Amniotic stem cell (primary cell): ENCODE measurements around the gene CCDC85C.

ENCODE experiments used
- DNase-seq: peaks from one replicate; lab custom pipeline; 2025; lab: John Stamatoyannopoulos, UW

Gene CCDC85C

DNA sequence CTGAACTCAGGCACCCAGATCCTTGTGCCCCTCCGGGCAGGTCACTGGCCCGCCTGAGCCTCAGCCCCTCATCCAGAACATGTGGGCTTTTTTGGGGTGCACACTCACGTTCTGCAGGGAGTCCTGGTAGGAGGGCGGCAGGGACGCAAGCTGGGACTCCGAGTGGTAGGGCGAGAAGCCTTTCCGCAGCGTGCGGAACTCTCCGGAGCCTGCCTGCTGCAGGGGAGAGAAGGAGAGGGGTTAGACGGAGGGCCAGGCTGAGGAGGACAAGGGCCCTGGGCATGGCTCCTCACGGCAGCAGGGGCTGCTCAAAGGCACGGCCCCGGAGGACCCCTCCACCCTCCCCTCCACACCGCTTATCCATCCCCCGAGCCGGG lies 82.0 kb downstream of the CCDC85C start:
- no peak for DNase-seq

- no peak for DNase-seq
Observed at GRCh38 chr14:99521176-99522024, 82.6 kb downstream of the CCDC85C start.

DNA sequence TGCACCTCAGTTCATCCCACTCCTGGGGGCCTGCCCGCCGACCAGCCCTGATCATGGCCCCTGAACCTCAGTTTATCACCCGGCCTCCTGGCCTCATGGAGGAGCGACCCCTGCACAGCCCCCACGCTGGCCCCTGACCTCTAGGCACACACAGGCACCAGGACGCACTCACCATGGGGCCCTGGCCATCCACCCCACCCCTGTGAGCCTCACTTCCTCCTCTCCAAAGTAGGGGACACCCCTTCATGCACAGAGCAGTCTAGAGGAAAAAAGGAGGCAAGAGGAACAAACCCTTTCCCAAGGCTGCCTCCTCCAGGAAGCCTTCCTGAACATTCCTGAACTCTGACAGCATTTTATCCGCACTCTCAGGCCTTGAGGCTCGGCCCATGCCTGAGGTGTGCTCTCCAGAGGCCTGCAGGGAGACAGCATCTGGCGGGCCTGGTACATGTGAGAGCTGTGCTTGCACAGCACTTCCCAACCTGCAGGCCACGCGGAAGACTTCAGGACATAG lies 83.4 kb downstream of the CCDC85C start:
- no peak for DNase-seq

DNA sequence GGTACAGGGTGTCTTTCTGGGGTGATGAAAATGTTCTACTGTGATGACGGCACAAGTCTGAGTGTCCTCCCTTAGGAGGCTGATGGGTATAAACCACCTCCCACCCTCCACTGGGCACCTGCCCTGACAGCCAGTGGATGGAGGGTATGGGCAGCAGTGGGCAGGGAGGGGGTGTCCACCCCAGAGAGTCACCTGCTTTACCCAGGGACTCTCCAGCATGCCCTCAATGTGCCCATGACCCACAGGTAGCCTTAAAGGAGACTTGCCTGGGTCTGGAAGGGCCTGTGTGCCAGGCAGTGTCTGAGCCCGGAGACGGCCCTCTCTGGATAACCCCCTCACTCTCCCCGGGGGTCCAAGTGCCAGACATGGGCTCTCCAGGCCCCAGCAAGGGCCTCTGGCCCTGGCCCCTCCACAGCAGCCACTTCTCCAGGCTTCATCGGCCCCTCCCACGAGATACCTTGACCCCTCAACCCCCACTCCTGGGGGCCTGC lies 84.0 kb downstream of the CCDC85C start:
- no peak for DNase-seq

GRCh38 chr14:99519347-99519881 lies 84.6 kb downstream of the CCDC85C start:
- no peak for DNase-seq

DNA sequence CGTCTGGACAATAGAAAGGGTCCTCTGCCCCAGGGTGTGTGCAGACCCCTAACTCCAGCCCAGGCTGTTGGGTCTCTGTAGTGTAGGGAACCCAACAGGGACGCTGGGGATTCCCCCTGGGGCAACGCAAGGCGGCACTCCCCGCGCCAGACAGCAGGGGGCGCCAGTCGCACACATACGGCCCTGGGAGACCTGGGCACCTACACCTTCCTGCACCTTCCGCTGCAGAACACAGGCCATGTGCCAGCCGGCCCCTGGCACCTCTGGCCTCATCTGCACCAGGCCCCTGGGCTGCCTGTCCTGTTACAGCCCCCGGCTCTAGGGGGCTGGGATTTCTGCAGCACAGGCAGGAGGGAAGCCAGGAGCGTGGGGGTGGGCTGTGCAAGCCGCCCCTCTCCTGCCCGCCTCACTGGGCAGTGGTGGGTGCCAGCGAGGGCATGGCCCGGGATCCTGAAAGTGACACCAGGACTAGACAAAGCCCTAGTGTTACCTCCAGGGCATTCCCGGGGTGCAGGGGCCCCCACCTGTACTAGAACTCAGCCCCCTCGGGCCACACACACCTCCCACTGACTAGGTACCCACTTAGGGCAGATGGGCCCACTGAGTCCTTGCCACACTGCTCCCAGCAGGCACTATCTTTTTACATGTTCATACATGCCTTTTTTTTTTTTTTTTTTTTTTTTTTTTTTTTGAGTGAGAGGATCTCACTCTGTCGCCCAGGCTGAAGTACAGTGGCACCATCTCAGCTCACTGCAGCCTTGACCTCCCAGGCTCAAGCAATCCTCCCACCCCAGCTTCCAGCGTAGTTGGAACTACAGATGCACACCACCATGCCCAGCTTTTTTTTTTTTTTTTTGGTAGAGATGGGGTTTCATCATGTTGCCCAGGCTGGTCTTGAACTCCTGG lies 85.3 kb downstream of the CCDC85C start:
- DNase-seq: no peak

DNA sequence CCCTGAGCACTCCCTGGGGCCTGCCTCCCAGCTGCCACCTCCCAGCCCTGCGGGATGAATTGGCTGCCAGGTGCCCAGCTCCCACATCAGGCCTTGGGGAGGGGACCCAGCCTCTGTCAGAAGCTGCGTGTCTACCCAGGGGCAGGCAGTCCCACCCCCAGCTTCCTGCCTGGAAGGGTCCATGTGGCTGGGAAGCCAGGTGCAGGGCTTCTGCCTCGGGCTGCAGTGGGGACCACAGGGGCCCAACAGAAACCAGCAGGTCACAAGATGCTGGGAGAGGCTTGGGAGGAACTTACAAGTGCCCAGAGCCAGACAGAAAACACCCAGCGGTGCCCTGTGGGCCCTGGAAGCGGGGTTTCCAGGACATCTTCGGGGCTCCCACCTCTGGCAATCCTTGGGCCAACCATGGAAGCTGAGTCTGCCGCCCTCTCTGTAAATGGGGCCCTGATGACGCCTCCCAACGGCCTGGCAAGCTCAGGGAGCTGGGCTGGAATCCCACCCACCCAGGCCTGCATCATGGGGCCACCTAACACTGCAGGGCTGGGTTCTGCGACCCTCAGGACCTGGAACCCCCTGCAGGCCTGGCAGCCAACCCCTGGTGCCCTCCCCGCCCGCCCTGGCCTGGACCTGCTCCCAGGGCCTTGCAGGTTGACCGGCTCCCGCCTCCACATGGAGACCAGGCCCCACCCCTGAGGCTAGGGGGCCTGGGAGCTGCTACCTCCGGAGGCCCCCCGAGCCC lies 86.2 kb downstream of the CCDC85C start:
- no peak for DNase-seq

DNA sequence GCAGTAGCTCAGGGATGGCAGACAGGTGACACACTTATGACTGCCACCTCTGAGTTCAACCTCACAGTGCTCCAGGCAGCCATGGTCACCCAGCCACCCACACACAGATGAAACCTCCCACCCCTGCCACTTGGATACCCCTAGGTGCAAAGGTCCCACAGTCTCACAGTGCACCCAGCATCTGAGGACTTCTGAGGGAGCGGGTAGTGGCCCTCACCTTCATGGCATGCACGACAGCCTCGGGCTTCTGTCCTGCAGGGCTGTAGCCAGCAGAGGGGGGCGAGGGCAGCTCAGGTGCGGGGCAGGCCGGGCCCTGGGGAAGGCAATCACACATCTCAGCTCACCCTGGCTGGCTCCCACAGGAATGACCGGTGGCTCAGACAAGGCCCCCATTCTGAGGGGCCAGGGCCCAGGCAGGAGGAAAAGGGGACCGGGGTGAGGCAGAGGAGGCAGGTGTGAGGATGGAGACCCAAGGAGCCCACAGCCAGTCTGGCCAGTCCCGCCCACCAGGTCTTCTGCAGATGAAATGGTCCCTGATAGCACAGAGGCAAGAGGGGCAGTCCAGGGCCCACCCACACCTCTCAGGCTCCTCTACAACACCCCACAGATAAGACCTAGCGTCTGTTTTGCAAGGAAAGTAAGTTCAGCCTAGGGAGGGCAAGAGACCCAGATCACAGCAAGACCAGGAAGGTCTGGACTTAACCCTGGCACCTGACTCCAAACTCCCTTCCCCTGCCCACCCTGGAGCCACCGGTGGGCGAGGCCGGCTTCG lies 87.0 kb downstream of the CCDC85C start:
- no peak for DNase-seq

- no peak for DNase-seq
Observed at GRCh38 chr14:99516156-99516870, 87.7 kb downstream of the CCDC85C start.

DNA sequence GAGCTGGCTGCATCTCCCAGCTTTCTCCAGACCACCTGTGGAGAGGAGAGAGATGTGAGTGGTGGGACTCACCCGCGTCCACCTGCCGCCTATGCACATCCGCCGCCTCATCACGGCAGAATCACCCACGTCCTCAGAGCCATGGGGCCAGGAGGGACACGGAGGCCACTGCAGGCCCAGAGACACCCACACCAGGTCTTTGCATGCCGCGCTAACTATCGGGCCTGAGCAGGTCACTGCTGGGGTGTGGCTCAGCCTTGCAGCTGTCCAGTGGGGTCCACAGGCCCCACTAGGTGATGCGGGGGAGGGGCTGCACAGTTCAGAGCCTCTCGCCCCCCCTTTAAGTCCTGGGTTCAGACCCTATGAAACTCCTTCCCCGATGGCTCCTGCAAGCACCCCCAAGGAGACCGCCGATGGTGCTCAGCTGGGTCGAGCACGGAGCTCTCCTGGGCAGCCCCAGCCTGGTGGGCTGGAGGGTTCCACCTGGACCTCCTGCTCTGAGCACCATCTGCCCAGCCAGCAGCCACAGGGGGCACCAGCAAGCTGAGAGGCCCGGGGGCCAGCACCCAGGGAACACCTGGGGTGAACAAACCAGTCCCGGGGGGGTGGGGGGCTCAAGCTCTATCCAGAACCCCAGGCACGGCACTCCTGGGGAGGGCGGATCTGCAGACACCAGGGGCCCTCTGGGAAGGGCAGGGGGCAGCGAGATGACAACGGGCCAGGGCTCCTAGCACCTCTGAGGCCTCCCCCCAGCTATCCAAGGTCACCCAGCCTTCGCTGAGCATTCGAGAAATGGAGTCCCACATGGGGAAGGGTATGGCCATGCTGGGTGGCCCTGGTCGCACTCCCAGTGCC lies 88.5 kb downstream of the CCDC85C start:
- DNase-seq: no peak

DNA sequence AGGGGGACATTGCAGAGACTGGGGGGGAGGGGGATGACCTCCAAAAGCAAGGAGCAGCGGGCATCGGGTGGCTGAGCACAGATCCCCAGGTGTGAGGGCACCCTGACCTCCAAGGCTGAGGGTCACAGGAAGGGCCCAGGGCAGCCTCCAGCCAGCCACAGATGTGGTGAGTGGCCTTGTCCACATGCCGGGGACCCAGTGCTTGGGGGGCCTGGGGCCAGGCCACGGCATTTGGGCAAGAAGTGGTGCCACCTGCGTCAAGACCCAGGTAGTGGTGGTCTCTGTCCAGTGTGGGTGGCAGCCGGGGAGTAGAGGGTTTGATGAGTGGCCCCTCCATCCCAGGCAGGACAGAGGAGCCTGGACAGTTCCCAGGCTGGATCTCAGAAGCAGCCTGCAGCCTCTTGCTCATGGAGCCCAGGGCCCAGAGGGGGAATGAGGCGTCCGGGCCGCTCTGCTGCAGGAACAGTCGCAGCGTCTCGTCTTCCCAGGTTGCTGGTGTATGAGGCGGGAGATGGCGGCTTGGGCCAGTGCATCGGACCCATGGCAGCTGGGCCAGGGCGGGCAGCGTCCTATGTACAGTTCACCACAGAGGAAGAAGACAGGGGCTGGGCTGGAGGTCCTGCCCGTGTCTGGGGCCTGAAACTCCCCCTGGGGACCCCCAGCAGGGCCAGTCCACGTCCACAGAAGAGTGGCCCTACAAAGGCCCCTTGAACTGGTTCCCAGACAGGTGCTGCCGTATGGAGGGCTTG lies 89.3 kb downstream of the CCDC85C start:
- DNase-seq: no peak

DNA sequence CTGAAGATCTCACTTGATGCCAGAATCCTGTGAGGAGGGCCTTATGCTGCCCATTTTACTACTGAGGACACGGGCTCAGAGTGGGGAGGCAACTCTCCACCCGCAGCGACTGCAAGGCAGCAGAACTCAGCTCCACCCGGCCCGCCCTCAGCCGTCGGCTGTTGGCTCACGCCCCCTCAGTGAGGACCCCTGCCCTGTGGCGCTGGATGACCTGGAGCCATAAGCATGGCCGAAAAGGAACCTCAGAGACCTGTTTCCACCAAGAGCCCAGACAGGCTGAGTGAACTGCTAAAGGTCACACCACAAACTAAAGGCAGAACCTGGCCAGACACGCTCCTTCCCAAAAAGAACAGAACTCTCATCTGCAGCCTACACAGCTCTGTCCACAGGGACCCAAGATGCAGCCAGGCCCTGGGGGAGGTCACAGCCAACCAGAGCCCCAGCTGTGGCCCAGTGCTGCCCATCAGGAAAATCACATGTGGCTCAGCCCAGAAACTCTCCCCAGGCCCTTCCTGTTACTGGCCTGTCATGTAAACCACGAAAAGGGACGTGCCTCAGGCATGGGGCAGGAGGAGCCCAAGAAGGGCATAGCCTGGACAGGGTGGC lies 90.0 kb downstream of the CCDC85C start:
- no peak for DNase-seq

- no peak for DNase-seq
Observed at GRCh38 chr14:99513183-99513694, 90.8 kb downstream of the CCDC85C start.

GRCh38 chr14:99512571-99513182 lies 91.3 kb downstream of the CCDC85C start:
- DNase-seq: no peak

- no peak for DNase-seq
Observed at GRCh38 chr14:99512110-99512449, 91.9 kb downstream of the CCDC85C start.

- peak; percentile 2 for DNase-seq
Observed at GRCh38 chr14:99511421-99512109, 92.4 kb downstream of the CCDC85C start.

GRCh38 chr14:99510556-99511139 lies 93.4 kb downstream of the CCDC85C start:
- no peak for DNase-seq
